H4 (cell line): ENCODE data around the gene SSPN. TPM values are rescaled to one million over a fixed set of nuclear protein-coding genes. Genes with fewer than 3 reads are reported as not detected.
"Not testable (repeated sequence)": the region's sequence is repeated elsewhere in the genome, so short reads cannot be mapped to it uniquely, and the experiment has no call there.

ENCODE experiments used
- DNase-seq: peaks from one replicate; pipeline ENCODE4 v3.0.0-alpha.2; 2015; ENCODE audit warnings: low spot score
- total RNA-seq: library from RNA; depleted of rRNA; stranded (reverse); fragments of >200 nt; shearing (Covaris generic); gene quantifications from 2 replicates; pipeline ENCODE4 v1.2.3, GENCODE V29; 2014

SSPN gene
- total RNA-seq, 1 experiment from 2014 or later = 0.31 TPM

DNA sequence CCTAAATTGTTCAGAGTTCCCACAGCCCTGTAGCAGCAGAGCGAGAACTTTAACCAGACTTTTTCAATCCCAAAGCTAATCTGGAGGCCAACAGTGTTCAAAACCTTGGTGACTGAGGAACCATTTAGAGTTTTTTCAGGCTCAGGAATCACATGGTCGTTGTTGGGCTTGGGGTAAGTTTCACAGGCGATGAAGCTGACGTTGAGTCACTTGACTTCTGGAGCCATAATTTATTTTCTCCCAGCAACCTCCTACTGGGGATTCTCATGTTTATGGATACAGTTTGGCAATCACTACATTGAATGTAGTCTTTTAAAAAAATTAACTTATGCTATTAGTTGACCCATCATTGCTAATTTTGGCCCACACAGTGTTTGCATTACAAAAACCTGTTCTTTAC lies 34.5 kb downstream of the SSPN start:
- DNase-seq = no peak

DNA sequence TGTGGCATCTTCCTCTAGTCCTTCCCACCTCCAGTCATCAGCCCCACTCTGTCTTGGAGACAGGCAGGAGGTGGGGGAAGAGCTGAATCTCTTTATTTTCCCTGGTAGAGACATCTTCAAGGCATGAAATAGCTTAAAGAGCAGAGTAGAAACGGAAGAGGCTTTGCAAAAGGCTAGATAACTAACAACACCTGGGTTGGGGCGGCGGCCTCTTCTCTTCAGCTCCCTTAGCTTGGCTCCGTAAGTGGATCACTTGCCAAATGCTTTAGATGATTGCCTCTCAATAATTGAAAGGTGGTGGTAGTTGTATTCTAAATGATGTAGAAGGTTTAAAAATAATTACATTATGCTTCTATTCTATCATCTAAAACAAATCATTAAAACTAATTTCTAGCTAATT lies 36.1 kb downstream of the SSPN start:
- no peak for DNase-seq

DNA sequence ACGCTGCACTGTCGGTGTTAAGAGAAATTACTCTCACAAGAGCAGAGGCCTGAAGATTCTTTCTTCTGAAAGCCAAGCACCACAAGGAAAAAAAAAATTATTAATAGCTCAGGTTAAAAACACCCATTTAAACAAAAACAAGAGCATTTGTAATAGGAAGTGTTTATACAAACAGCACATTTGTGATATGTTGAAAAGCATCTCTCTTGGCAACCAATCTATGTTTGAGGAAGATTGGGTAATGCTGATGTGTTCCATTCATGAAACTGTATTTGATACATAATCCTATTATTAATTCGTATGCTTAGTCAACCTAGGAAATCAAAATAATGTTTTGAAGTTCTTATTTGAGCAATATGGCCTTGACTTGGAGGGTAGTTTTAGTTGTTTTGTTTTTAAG lies 36.5 kb downstream of the SSPN start:
- no peak for DNase-seq

DNA sequence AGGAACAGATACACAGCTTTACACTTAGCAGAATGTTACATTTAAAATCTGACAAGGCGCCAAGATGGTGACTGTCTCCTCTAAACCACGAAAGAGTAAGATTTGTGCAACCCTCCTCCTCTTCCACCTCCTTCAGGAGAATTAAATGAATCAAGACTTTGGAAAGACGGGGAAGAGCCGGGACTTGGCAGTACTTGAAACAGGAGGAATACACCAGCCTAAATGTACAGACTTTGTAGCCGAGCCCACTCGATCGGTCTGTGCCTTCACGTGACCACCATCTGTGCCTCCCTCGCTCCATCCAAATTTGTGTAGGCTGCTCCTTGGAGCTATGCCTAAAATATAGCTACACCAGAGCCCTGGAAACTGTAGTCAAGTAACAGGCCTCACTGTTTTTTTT lies 38.3 kb downstream of the SSPN start:
- DNase-seq = no peak

DNA sequence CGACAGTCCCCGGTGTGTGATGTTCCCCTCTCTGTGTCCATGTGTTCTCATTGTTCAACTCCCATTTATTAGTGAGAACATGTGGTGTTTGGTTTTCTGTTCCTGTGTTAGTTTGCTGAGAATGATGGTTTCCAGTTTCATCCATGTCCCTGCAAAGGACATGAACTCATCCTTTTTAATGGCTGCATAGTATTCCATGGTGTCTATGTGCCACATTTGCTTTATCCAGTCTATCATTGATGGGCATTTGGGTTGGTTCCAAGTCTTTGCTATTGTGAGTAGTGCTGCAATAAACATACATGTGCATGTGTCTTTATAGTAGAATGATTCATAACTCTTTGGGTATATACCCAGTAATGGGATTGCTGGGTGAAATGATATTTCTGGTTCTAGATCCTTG lies 40.1 kb downstream of the SSPN start:
- DNase-seq = not testable (repeated sequence)

DNA sequence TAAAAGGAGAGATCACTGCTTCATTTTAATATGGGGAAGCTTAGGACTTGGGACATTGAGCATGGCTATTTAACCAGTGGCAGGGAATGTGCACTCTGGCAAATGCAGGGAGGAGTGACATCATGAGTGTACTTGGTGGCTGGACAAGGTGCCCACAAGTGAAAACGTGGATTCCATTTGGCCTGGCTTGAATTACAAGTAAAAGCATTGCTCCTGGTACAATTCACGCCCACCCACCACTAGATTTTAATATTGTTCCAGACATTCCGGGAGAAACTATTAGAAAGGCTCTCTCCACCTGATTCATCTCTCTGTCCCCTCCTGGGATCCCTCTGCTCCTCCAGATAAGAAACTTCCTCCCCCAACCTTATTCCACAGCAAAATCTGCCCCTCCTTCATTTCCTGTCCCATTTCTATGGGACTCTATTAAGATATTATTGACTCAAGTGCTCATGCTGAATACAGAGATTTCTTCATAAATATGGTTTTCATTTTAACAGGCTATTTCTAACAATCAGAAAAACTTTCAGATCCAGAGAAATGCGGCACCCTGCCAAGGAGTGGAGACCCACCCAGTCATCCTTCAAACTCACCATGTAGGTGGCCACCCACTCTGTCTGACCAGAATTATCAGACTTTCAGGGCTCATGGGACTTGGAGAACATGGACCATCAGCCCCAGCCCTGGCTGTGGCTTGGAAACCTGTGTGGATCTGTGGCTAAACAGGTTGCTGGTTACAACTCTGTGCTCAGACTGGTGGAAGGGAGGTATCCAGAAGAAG lies 43.2 kb downstream of the SSPN start:
- DNase-seq = peak; percentile 44

DNA sequence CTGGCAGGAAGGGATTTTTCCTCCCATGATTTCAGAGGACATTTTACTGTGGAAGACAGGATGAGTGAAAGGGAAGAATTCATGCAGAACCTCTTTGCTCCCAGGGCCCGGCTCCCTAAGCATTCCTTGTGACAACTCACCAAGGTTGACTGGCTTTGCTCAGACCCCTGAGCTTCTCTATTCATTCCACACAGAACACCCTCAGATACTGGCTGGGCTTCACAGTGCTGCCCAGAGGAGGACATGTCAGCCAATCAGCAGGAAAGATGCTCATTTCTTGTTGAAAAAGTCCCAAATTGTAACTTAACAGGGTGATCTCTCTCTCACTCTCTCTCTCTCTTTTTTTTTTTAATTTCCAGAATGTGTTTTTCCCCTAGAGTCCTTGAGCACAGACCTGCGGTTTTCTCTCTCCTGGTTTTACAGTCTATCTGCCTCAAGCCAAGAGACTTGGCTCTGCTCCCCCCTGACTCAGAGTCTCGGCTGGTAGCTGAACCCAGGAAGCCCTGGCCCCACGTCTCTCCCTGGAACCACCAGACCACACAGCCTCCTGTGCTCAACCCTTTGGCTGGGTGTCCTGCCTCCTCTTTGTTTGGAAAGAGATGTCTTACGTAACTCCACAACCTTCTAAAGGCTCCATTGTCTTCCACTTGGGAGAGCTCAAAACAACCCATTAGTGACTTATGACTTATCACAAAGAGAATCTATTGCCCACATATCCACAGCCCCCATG lies 43.9 kb downstream of the SSPN start:
- DNase-seq = peak; percentile 98

GRCh38 chr12:26239852-26240815 lies 44.8 kb downstream of the SSPN start:
- DNase-seq = no peak

DNA sequence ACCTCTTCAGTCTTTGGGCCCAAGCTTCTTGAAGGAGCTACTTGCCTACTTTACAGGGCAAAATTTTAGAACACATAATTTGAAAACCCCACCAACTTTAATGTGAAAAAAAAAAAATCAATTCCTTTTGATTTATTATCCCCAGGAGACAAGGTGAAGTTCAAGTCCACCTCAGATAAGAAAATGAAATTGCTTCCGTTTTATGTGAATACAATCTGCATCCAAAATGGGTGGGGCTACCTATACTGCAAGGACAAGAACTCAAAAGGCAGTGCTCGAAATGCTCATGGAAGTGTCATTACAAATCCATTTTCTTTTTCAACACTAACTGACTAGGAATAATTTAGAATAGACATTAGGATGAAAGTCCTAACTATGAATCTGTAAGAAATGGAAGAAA lies 45.7 kb downstream of the SSPN start:
- DNase-seq = no peak

- DNase-seq = no peak
Measured at GRCh38 chr12:26242683-26243082, 47.3 kb downstream of the SSPN start.

- no peak for DNase-seq
Measured at GRCh38 chr12:26244503-26244902, 49.1 kb downstream of the SSPN start.

DNA sequence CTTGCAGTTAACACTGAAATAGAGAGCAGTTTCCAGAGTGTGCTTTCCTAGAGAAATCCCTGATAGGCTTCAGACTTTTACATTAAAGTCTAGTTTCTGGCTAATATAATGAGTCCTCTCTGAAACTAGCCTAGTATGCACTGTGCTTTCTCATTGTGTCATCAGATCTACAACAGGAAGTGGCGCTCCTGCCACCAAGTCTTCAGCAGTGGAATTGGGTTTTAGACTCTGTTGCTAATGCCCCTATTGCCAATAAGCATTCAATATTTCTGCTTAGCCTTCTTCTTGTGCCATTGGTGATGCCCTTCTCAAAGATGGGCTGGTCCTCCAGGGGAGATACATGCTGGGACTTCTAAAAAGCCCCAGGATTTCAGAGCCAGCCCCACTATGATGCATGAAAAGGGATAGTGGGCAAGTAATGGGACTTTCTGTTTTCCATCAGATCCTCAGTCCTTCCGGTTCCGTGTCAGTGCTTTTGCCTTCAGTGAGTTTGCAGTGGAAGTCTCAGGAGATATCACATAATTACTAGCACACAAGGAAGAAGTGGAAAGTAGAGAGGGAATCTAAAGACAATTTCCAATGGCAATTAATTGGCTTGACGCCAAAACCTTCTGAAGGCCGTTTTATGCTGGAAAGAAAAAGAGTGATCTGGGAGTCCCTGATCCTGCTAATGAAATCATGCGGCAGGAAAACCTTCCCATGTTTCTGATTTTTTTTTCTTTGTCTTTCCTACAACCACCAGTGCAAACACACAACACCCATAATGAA lies 50.0 kb downstream of the SSPN start:
- DNase-seq = no peak

DNA sequence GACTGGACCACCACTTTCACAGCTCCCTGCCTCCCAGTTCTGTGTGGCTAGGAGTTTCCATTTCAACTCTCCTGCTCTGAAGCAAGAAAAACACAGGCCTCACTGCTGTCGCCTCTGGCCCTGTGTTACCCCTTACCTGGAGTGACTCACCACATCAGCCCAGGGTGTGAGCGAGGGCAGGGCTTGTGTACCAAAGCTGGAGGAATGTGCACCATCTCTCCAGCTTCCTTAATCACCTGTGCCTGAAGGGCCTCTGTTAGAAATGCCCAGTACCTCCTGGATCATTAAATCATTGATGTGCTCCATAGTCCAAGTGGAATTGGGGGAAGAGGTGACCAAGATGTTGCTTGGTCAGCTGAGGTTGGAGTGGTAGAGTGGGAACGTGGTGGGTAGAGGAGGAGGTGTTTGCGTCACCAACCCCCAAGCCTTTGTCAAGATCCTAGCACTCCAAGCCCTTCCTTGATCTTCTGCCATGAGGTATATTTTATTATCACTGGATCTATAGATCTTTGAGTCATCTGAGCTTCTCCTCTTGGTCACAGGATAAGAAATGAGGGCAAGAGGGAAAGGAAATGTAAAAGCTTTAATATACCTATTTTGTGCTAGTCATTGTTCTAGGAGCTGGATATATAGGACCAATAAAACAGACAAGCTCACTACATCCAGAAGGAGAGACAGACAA lies 51.3 kb downstream of the SSPN start:
- DNase-seq = no peak

GRCh38 chr12:26247873-26248272 lies 52.5 kb downstream of the SSPN start:
- DNase-seq = no peak

- no peak for DNase-seq
Measured at GRCh38 chr12:26250801-26251200, 55.4 kb downstream of the SSPN start.

DNA sequence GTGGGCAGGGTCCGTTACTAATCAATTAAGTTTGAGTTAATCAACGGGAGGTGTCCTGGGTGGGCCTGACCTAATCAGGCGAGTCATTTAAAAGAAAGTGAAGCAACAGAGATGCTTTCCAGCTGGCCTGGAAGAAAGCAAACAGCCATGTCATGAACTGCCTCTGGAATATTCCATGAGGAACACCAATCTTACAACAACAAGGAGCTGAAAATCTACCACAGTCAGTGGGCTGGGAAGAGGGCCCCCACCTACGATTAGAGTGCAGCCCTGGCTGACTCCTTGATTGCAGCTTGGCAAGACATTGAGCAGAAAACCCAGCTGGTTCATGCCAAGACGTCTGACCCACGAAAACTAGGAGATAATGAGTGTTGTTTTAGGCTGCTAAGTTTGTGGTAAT lies 56.2 kb downstream of the SSPN start:
- no peak for DNase-seq

DNA sequence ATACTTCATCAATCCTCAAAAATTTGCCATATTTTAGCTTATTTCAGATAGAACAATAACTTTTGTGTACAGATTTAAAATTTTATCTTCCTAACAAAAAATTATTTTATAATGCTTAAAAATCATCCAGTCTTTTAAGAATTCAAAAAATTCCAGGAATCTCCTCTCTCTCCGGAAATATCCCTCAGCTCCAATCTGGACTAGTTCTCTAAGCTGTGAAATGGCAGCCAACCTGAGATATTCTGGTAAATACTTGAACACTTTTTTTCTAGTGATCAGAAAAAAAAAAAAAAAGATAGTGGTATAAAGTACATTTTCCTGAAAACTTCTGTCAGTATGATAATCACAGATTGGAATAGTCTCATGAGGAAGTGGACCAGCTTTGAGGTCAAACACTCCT lies 57.6 kb downstream of the SSPN start:
- DNase-seq = no peak

GRCh38 chr12:26255893-26256645 lies 60.7 kb downstream of the SSPN start:
- DNase-seq = no peak

DNA sequence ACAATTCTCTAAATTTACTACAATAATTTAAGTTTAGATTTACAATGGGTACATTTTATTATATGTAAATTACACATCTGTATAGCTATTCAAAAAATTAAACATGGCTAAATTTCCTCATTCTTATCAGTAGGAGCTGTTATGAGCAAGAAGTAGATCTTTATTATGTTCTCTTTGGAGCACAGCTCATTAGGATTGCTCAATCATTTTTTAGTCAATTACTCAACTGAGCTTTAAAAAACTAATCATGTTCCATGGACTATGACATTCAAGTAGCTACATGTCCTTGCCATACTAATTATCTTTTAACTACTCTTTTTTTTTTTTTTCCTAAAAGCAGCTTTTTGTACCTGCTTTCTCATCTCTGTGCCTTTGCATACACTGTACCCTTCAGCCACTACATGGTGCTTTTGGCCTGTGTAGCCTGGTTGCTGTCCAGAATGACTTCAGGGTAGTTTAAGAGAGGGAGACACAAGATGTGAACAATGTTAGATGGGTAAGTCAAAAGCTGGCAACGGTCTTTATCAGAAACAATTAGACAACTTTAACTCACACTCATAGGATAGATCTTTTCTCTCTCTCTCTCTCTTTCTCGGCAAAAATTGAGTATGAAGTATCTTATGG lies 69.0 kb downstream of the SSPN start:
- DNase-seq = no peak

DNA sequence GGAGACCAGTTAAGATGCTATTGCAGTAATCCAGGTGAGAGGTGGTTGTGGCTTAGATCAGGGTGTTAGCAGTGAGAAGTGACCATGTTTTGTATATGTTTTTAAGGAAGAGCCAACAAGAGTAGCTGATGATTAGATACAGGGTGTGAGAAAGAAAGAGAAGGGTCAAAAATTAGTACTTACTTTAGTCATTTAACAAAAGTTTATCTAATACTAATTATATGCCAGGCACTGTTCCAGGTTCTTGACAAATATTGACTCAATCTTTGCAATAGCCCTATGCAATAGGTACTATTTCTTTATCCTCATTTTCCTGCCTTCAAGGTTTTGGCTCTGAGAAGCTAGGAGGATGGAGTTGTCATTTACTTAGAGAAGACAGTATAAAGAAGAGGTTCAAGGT lies 70.2 kb downstream of the SSPN start:
- no peak for DNase-seq
